ENCODE results near the gene MSANTD2. TPM values are rescaled to one million over a fixed set of nuclear protein-coding genes. Genes with fewer than 3 reads are reported as not detected.

MSANTD2 gene
- total and polyA plus RNA-seq, 2 of the 4 experiments (the other 2 are of a cell fraction), result 5.0 to 6.0 TPM

- ChIA-PET CTCF (interaction anchor here (1.5 kb wide), 1 partner anchor 27 kb away, joined by 3 read pairs; no protein-coding TSS in a partner anchor), POLR2A (ENCODE audit: unreplicated experiment) (no interaction called here)
- intact Hi-C loops (cut with micrococcal nuclease), result no loop called here
Observed at GRCh38 chr11:124766156-124766555, 34.0 kb downstream of the MSANTD2 start.

More at GRCh38 chr11:124766156-124766555, 34.0 kb downstream of the MSANTD2 start:
- Histone ChIP-seq H2AFZ (replicated peaks; ENCODE audit: low read length, poor library complexity) (no peak overlapping the region), H2AK5ac (ENCODE audit: low read depth, low read length) (no peak overlapping the region), H3K36me3 (ENCODE audit: control insufficient read depth, insufficient read depth, low read length) (peaks cover 9% of the 10 kb centered on the region), H3K4ac (ENCODE audit: low read depth, low read length) (no peak overlapping the region), H4K5ac (ENCODE audit: low read depth, low read length) (no peak overlapping the region), H4K20me1 (ENCODE audit: insufficient read depth, low read length) (peaks cover 10% of the 10 kb centered on the region), H3K9me1 (ENCODE audit: insufficient read depth, low read length) (no peaks in the 10 kb centered on the region), H4K91ac (ENCODE audit: insufficient read depth, low read depth, low read length) (no peak overlapping the region), H2BK5ac (ENCODE audit: low read depth, low read length, poor library complexity, severe bottlenecking) (no peak overlapping the region), H3K14ac (replicated peaks; ENCODE audit: low read depth, low read length) (no peak overlapping the region), H3K27me3 (ENCODE audit: control insufficient read depth, insufficient read depth, low read length) (peaks cover 8% of the 10 kb centered on the region; the same call in 1 of the 2 replicates), H3K56ac (ENCODE audit: extremely low read depth, insufficient read depth, low read length) (no peak overlapping the region), H3K79me1 (ENCODE audit: low read depth in 1 of 2, low read length in 2 of 2) (peaks cover 3 to 17% of the 10 kb centered on the region in 2 experiments; a peak in 3 of 4 replicates), H3K27ac (ENCODE audit: insufficient read depth, low read length) (no peak overlapping the region), H3K9ac (ENCODE audit: low read depth, low read length) (no peak overlapping the region), H2BK20ac (ENCODE audit: low read depth, low read length) (no peak overlapping the region), H2AK9ac (replicated peaks; ENCODE audit: low read depth, low read length, poor library complexity) (no peak overlapping the region), H3K4me2 (ENCODE audit: low read depth, low read length) (no peak overlapping the region), H2BK15ac (ENCODE audit: low read depth, low read length) (no peak overlapping the region), H3K18ac (ENCODE audit: low read depth, low read length) (no peak overlapping the region), H2BK120ac (ENCODE audit: low read depth, low read length) (no peak overlapping the region), H3K4me3 (ENCODE audit: insufficient read depth, low read depth, low read length) (no peak overlapping the region), H3K23ac (ENCODE audit: low read depth, low read length) (no peak overlapping the region), H3K4me1 (ENCODE audit: control insufficient read depth, insufficient read depth, low read length) (peaks cover 6% of the 10 kb centered on the region; the same call in 1 of the 2 replicates), H3K9me3 (ENCODE audit: control insufficient read depth, insufficient read depth, low read length) (no peaks in the 10 kb centered on the region), H4K8ac (ENCODE audit: low read depth in 2 of 2, low read length in 2 of 2) (no peak overlapping the region)
- TF ChIP-seq CTCF (conservative IDR thresholded peaks at IDR 0.05; ENCODE audit: low read depth, low read length) (no peak), RFX5 (IDR thresholded peaks at IDR 0.05; ENCODE audit: low read depth, low read length) (no peak), MAFK (IDR thresholded peaks at IDR 0.05; ENCODE audit: low read depth, low read length) (no peak), FOS (IDR thresholded peaks at IDR 0.05; ENCODE audit: low read depth, low read length) (no peak), NFE2L2 (IDR thresholded peaks at IDR 0.05; ENCODE audit: low read depth, low read length) (no peak), BHLHE40 (IDR thresholded peaks at IDR 0.05; ENCODE audit: low read depth, low read length) (no peak), CHD1 (IDR thresholded peaks at IDR 0.05; ENCODE audit: low read depth, low read length) (no peak), USF2 (IDR thresholded peaks at IDR 0.05; ENCODE audit: low read depth, low read length) (no peak), SMC3 (IDR thresholded peaks at IDR 0.05; ENCODE audit: low read depth, low read length) (no peak), ELK1 (IDR thresholded peaks at IDR 0.05; ENCODE audit: borderline replicate concordance, low read depth, low read length) (no peak), RCOR1 (IDR thresholded peaks at IDR 0.05; ENCODE audit: insufficient replicate concordance, low read length) (no peak), POLR2A (IDR thresholded peaks at IDR 0.05; ENCODE audit: low read depth, low read length) (no peak), MAZ (IDR thresholded peaks at IDR 0.05; ENCODE audit: borderline replicate concordance, low read depth, low read length) (no peak), RAD21 (IDR thresholded peaks at IDR 0.05; ENCODE audit: low read length) (no peak), CEBPB (IDR thresholded peaks at IDR 0.05; ENCODE audit: low read depth, low read length) (no peak), MXI1 (IDR thresholded peaks at IDR 0.05; ENCODE audit: borderline replicate concordance, low read depth, low read length) (no peak)
- ATAC-seq (ENCODE audit: low read depth), result no peak
- BruUV-seq (replicated peaks), result no TSS peak
- no CpG with 5 or more reads among the region's 2 CpGs for WGBS, 2 experiments (ENCODE audit: extremely low coverage in 2 of 2, insufficient read length in 1 of 2)
- in situ Hi-C loops (cut with MboI; ENCODE audit: low sequenced_read_pairs), result loop anchor here (10.0 kb wide), 1 partner anchor 69 kb away; no protein-coding TSS in a partner anchor
- no peak for DNase-seq
- dilution Hi-C loops (cut with HindIII; ENCODE audit: low sequenced_read_pairs, unreplicated experiment), result no loop called here
